Left kidney (tissue), 2 donors: ENCODE measurements around the gene AMBP. TPM values are rescaled to one million over a fixed set of nuclear protein-coding genes. Genes with fewer than 3 reads are reported as not detected.

Experiments
- DNase-seq: peaks from one replicate; pipeline ENCODE4 v3.0.0-alpha.2; 2013
- polyA plus RNA-seq: library from polyadenylated mRNA; unstranded; fragments of 120-200 nt; gene quantifications from one replicate; pipeline ENCODE4 v1.2.1, GENCODE V29; 2013; ENCODE audit not compliant: insufficient read length

Gene AMBP
- polyA plus RNA-seq, 1 donor, result 1.9 TPM

- no peak for DNase-seq
These were observed 36.3 kb upstream of the AMBP start for GRCh38 chr9:114114364-114114763.

DNA sequence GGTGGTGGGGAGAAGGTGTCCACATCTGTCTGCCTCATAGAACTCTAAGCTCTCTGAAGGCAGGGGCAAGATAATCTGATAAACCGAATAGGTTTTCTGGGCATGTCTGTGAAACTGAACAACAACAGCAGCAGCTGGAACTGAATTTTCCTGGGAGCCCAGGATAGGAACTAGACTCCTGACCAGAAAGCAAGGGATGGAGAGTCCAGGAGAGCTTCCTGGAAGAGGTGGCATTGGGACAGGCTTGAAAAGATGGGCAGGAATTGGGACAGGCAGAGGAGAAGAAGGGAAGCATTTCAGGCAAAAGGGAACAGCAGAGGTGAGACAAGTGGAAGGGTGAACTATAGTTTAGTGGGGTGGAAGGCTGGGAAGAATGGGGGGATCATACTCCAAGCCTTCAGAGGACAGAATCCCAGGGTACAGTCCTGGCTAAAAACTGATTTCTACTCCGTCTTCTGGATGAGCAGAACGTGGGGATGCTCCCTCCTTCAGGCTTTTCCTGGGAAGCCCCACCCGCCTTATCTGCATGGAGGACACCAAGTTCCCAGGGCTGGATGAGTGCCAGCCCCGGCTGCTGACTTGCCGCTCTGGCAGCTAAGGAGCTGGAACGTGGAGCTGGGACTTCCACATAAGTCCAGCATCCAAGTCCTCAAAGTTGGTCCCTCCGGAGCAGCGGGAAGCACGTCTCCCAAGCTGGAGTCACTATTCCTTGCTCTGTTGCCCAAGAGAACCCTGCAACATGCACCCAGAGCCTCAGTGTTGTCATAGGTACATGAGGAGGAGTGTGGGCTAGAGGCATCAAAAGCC is 34.9 kb upstream of the AMBP start:
- no peak for DNase-seq

DNA sequence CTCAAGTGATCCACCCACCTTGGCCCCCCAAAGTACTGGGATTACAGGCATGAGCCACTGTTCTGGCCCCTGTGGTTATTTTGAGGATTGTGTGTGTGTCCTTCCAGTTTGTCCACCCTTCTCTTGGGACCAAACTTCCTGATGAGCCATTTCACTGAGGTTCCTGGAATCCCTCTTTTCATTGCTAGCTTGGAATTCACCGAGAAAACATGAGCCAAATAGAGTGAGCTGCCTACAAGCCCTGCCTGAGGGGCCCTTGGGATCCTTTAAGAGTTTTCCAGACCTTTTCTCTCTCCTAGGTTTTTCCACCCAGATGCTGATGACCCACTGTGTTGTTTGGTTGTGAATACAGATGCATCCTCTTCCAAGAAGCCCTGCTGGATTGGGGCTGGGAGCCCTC is 34.2 kb upstream of the AMBP start:
- no peak for DNase-seq

GRCh38 chr9:114110180-114110579 is 32.1 kb upstream of the AMBP start:
- no peak for DNase-seq

DNA sequence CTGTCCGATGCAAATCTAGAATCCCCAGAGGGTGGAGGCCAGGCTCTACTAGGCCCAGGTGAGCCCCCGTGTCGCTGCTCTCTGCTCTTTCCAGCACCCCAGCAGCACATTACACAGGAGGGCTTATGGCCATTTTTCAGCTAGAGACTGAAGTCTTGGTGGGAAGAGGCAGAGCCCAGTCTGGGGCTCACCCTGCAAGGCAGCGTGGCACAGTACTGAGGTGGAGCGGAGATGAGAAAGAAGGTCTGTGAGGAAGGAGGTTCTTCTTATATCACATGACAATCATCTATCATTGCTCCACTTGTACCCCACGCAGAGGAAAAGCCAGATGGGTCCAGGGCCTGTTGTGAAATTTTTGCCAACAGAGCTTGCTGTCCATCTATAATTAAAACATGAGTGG is 31.0 kb upstream of the AMBP start:
- DNase-seq, result no peak

DNA sequence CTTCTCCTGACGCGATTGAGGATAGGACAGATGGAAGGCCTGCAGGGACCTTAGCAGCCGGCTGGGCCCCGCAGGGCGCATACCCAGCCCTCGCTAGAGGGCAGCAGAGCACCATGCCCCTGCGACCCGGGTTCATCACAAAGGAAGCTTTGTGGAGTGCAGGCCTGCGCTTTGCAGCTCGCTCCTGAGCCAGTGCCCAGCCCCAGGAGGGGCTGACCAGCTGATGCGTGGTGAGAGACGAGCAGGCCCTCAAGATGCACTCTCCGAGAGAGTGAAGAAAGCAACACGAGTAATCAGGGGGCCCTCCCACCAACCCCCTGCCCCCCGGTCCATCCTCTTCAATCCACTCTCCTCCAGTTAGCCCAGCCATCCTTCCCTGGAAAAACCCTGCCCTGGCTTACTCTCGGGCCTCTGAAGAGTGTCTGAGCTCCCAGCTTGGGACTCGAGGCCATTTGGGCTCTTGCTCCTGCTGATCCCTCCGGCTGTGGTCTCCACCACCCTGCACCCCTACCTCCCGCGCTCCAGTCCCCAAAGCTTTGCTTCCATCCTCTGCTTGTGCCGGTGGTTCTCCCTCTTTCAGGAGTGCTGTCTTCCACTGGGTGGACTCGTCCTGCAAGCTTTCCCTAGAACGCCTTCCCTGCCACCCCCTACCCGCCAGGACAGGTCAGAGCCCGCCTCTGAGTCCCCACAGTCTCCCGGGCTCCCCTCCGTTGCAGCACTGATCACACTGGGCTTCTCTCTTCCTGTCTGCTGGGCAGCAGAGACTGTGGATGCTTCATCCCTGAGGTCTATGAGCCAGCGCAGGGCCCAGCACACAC is 30.1 kb upstream of the AMBP start:
- DNase-seq, result peak; percentile 76

- no peak for DNase-seq
These were observed 29.3 kb upstream of the AMBP start for GRCh38 chr9:114107286-114108001.

GRCh38 chr9:114105236-114105635 is 27.1 kb upstream of the AMBP start:
- DNase-seq, result no peak

DNA sequence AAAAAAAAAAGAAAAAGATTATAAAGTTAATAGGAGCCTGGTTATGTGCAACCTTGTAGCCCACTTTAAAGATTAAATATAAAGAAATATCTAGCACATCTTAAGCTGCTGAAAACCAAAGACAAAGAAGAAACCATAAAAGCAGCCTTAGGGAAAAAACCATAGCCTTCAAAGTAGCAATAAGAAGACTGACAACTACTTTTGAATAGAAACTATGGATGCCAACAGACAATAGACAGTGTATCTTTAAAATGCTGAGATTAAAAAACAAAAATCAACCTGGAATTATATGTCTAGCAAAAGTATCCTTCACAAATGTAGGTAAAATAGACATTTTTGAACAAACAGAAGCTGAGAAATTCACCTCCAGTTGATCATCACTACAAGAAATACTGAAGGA is 24.4 kb upstream of the AMBP start:
- no peak for DNase-seq

DNA sequence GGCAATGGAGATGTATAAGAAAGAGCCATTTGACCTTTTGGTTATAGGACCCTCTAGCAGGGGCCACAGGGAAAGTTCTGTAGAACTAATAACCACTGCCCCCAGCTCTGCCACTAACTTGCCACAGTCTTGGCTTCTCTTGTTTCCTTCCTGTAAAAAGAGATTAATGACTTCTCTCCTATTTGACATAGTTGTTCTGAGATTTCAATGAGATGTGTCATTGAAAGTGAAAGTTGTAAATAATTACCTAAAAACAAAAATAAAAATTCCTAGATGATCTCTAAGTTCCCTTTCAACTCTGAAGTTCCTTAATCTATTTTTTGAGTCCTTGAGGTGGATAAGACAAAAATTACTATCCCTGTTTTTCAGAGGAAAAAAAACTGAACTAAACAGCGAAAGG is 22.4 kb upstream of the AMBP start:
- no peak for DNase-seq

DNA sequence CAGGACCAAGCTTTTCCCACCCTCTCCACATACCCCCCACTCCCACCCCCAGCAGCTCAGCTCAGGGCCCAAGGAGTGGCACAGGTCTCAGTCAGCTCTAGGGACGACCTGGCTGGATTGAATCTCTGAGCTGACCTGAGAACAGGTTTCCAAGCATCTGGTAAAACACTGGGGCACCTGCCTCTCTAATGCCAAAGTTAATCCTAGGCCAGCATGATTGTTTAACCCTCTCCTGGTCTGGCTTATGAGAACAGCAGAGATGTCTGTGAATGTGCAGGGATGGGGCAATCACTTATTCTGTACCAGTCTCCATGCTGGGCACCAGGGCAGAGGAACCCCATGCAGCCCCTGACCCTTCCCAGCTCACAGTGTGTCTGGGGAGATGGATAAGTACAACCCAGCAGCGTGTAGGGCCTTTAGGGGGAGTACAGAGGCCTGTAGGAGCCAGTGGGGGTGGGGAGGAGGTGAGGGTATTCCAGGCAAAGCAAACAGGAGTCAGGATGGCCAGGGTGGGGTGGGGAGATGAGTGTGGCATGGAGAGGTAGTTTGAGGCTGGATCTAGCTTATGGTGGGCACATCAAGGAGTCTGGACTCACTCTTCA is 21.7 kb upstream of the AMBP start:
- DNase-seq, result no peak

DNA sequence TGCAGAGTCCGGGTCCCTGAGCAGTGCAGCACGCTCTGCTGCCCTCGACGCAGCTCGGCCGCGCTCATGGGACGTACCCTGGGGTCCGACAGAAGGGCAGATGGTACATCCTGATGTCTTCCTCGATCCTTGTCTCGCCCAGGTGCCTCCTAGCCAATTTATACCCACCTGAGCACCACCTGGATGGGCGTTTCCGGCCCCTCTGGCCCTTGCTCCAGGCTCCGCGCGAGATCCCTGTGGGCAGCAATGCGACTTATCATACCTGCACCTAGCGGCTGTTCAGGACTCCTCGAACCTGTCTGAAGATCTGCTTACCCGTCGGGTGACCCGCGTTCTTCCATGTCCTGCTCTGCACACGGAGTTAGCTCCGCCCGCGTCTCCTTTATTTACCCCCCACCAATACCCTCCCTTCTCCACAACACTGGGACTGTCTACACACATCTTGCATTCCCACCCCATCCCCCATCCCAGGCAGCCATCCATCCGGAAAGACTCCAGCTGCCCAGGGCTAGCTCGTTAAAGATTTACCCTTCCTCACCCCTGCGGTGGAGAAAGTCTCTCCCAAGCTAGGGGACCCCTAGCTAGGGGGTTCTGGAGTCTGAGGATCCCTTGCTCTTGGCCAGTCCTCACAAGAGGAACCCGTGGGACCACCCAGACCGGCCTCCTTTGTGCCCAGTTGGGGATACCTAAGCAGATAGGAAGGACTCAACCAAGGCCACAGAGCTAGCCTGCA is 21.0 kb upstream of the AMBP start, which contains the start of gene KIF12:
TSS of gene KIF12 (minus strand) at position 357 of the 733 bp plus-strand sequence. CDS start at position 341, 16 bp downstream.
- DNase-seq, result peak; percentile 91

GRCh38 chr9:114098021-114098935 is 20.2 kb upstream of the AMBP start:
- DNase-seq, result peak; percentile 66

DNA sequence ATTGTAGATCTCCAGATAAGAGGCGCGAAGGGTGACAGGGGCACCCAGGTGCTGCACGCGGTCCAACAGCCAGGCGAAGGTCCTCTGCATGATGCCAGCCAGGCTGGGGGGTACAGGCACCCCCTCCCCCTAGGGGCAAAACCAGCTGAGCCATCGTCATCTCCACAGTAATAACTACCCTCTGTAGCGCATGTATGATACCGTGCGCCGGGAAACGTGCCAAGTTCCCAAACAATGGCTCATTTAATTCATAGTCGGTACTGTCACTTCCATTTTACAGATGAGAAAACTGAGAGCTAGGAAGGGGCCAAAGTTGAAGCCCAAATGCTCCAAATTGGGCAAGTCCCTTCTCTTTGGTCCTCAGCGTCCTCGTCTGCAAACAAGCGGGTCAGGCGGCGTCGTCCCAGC is 19.5 kb upstream of the AMBP start:
- no peak for DNase-seq

DNA sequence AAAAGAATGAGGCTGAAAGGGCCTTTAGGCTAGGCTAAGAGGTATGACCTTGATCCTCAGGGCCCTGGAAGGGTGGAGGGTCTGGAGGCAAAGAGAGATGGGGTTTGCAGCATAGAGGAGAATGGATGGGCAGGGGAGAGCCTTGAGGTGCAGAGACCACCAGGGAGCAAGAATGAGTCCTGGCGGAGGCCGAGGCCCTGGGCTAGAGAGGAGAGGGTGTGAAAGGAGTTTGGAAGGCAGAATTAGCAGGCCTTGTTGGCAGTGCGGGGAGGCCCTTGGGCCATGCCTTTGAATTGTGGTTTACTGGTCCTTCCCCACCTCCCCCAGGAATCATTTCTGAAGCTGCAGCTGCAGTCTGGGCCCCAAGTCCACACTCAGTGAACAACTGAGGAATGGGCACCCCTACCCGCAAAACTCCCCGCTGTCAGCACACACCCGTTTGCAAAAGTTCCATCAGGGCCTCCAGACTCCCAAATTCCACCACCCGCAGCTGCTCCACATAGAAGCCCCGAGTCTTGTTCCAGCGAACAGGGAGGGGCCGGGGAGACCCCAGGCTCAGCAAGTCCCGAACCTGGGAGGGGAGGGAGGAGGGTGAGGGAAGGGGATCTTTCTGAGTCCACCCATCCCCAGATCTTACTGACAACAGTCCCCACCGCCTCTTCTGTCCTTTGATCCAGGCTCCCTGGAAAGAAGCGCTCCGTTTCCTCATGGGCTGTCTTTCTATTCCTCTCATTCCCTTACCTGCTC is 18.9 kb upstream of the AMBP start:
- DNase-seq, result no peak

DNA sequence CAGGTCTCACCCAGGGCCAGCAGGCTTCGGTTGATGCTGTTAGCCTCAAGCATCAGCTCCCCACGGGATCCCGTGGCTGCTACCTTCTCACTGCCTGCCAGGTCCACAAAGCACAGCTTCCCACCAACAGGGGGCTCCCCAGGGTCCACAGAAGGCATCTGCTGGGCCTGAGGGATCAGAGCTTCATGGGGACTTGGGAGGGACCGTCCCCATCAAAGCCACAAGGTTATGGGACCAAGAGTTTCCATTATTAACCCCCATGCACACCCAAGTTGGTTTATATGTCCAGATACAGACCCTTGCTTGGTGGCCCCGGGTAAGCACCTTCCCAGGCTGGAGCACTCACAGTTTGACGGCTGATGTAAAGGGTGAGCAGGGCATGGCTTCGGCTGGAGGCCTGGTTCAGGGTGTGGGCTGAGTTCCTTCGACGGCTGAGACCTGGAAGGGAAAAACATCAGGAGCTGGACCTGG is 18.0 kb upstream of the AMBP start:
- DNase-seq, result no peak

- DNase-seq, result no peak
These were observed 16.9 kb upstream of the AMBP start for GRCh38 chr9:114094971-114095370.

DNA sequence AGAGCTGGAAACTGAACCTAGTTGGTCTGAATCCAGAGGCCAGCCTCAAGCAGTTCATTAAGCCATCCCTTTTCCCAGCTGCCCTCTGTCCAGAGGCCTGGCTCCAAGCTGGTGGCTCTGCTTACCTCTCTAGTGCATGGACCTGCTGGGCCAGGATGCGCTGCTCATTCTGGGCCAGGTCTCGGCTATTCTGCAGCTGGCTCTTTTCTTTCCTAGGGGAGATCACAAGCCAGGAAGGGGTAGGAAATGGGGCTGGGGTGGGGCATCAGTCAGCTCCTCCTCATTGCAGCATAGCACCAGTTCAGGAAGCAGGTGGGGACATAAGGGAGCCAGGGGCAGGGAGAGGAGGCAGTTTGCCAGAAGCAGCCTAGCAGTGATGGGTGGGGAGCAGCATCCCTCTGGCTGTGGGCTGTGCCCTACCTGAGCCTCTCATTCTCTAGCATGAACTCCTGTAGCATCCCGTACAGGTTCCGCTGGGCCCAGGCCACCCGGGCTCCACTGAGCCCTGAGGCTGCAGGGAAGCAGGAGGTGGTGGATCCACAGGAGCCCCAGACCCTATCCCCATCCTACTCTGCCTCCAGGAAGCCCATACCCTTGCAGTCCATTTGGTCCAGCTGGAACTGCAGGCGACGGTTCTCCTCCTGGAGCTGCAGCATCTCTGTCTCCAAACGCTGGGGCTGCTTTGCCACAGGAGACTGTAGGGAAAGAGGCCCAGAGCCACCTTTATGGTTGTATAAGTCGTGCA is 15.8 kb upstream of the AMBP start:
- DNase-seq, result no peak

DNA sequence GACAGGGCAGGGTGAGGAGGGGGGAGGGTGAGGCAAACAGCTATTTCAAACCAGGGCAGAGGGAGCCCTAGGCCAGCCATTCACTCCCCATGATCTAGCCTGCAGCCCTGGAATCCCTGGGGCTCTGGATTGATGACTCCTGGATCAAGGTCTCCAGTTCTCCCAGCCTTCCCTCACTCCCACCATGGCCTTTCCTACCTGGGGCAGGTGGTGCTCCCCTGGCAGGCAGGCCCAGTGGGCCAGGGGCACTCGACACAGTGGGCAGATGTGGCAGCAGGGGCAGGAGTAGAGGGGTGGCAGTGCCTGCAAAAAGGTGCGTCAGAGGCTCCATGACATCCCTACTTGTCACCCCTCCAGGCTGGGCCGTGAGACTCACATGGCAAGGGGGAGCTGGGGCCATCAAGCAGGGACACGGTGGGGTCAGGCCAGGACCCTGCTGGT is 15.0 kb upstream of the AMBP start:
- DNase-seq, result no peak
